HCT116 (cell line): Measurements from ENCODE around the gene ZNF423. TPM values are rescaled to one million over a fixed set of nuclear protein-coding genes. Genes with fewer than 3 reads are reported as not detected.

ENCODE experiments used
- EZH2phosphoT487 ChIP-seq: fragments of 200-600 bp; IDR thresholded peaks from 2 replicates; pipeline ENCODE4 v1.6.1; 2018; ENCODE audit warnings: antibody characterized with exemption, borderline replicate concordance
- total RNA-seq: library from RNA; stranded (reverse); gene quantifications from one replicate; pipeline ENCODE4 v1.2.1, GENCODE V29; 2021; ENCODE audit not compliant: unreplicated experiment
- TF ChIP-seq, protein P1 (sequence below): IDR thresholded peaks from 2 replicates; pipeline ENCODE4 v1.6.1; 2012
- TF ChIP-seq, protein P2 (sequence below): IDR thresholded peaks from 2 replicates; pipeline ENCODE4 v1.6.1; 2011; ENCODE audit warnings: mild to moderate bottlenecking, low read length, moderate library complexity; ENCODE audit not compliant: insufficient replicate concordance; ENCODE audit errors: extremely low read depth

ZNF423 gene
- total RNA-seq, 1 experiment from 2014 or later, result 0.22 TPM

DNA sequence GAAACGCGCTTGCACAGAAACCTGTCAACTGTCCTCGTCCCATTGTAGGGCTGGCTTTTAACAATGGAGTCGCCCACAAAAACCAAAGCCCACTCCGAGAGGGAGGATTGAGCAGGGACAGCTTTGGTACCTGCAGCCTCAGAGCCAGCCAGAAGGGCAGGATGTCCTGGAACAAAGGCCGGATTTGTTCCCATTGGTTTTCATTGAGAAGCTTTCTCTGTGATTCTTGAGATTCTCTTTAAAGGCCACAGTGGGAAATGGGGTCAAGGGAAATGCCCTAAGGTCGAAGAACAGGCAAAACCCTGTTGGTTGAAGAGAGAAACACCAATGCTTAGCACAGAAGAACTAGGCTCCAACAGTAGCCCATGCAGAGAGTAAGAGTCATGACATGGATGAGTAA, 416.9 kb downstream of the ZNF423 start (continued):
- TF ChIP-seq, protein P1, sequence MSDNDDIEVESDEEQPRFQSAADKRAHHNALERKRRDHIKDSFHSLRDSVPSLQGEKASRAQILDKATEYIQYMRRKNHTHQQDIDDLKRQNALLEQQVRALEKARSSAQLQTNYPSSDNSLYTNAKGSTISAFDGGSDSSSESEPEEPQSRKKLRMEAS, result no peak
- no peak for TF ChIP-seq EZH2phosphoT487
- TF ChIP-seq, protein P2, sequence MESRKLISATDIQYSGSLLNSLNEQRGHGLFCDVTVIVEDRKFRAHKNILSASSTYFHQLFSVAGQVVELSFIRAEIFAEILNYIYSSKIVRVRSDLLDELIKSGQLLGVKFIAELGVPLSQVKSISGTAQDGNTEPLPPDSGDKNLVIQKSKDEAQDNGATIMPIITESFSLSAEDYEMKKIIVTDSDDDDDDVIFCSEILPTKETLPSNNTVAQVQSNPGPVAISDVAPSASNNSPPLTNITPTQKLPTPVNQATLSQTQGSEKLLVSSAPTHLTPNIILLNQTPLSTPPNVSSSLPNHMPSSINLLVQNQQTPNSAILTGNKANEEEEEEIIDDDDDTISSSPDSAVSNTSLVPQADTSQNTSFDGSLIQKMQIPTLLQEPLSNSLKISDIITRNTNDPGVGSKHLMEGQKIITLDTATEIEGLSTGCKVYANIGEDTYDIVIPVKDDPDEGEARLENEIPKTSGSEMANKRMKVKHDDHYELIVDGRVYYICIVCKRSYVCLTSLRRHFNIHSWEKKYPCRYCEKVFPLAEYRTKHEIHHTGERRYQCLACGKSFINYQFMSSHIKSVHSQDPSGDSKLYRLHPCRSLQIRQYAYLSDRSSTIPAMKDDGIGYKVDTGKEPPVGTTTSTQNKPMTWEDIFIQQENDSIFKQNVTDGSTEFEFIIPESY, result no peak

Other genes starting within 250 kb of the ZNF423 start
- 14.6 TPM for gene CNEP1R1, start 169.1 kb upstream of the ZNF423 start, total RNA-seq
- gene HEATR3, start 209.9 kb upstream of the ZNF423 start, total RNA-seq, result 16.3 TPM